Tibial artery (tissue), 4 donors: ENCODE data around the gene LILRA6.
A peak's percentile ranks its signal among the peaks of the same experiment; 100 is the strongest.
"Not testable (repeated sequence)": the region's sequence is repeated elsewhere in the genome, so short reads cannot be mapped to it uniquely, and the experiment has no call there.

Experiments used
- DNase-seq, 2 donors: peaks; one replicate each; pipeline ENCODE4 v3.0.0-alpha.2; 2019
- H3K27ac ChIP-seq, 2 donors: fragments of 200-600 bp; sonication (generic) in 1 of 2; 1 replicate in 1 of 2; 2 replicates in 1 of 2; pipeline ENCODE4 v1.5.1; 2018 to 2019; ENCODE audit warnings: mild to moderate bottlenecking in 1 of 2
- H3K27me3 ChIP-seq, 2 donors: fragments of 200-600 bp; sonication (generic) in 1 of 2; one replicate each; pipeline versions ENCODE4 v1.5.1 to v1.6.0; 2016 to 2019
- H3K36me3 ChIP-seq, 3 donors: fragments of 200-600 bp; sonication (generic) in 2 of 3; one replicate each; pipeline ENCODE4 v1.5.1; 2016 to 2019; ENCODE audit warnings: mild to moderate bottlenecking in 2 of 3
- H3K4me1 ChIP-seq, 4 donors: fragments of 200-600 bp; sonication (generic) in 2 of 4; 1 replicate in 3 of 4; 2 replicates in 1 of 4; pipeline ENCODE4 v1.5.1; 2016 to 2019
- H3K4me3 ChIP-seq, 2 donors: fragments of 200-600 bp; sonication (generic) in 1 of 2; 1 replicate in 1 of 2; 2 replicates in 1 of 2; pipeline ENCODE4 v1.5.1; 2018 to 2019; ENCODE audit warnings: mild to moderate bottlenecking in 2 of 2
- H3K9me3 ChIP-seq, 3 donors: fragments of 200-600 bp; sonication (generic) in 1 of 3; one replicate each; pipeline ENCODE4 v1.5.1; 2016 to 2019
- intact Hi-C: fragments of 100-400 bp; cut with DNase I; formaldehyde crosslinking; loops from one replicate; pipeline ENCODE4 v1.15.0; 2023; ENCODE audit warnings: low total_unique reads
- TF ChIP-seq, protein P1 (sequence below), 2 experiments: fragments of 200-600 bp in 1 of 2; fragments of 450-650 bp in 1 of 2; IDR thresholded peaks; one replicate each; pipeline ENCODE4 v1.5.1; 2017 to 2019; ENCODE audit warnings: antibody characterized with exemption in 2 of 2, mild to moderate bottlenecking in 1 of 2, moderate library complexity in 1 of 2

Gene LILRA6

DNA sequence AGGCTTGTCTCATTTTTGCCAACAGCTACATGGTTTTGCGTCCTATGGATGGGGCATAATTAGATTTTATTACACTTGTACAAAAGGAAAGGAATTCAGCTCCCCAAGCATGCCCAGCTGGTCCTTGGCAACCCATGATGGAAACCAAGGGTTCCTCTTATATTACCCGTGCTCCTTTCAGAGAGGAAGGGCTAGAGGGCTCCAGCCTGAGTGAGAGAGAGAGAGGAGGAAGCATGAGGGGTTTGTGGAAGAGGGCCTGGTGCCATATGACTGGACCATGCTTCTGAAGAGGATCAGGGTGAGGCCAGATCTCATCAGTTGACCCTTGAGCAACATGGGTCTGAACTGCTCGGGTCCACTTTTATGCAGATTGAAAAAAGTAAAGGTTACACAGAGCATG lies 45.5 kb downstream of the LILRA6 start:
- H3K4me3 ChIP-seq: no peak overlapping the region
- H3K27ac ChIP-seq: no peak overlapping the region
- DNase-seq: no peak
- H3K27me3 ChIP-seq: no peaks in the 10 kb centered on the region
- H3K36me3 ChIP-seq: peaks cover 11 to 37% (median 12%) of the 10 kb centered on the region in 3 donors
- no peaks in the 10 kb centered on the region for H3K9me3 ChIP-seq
- TF ChIP-seq, protein P1, sequence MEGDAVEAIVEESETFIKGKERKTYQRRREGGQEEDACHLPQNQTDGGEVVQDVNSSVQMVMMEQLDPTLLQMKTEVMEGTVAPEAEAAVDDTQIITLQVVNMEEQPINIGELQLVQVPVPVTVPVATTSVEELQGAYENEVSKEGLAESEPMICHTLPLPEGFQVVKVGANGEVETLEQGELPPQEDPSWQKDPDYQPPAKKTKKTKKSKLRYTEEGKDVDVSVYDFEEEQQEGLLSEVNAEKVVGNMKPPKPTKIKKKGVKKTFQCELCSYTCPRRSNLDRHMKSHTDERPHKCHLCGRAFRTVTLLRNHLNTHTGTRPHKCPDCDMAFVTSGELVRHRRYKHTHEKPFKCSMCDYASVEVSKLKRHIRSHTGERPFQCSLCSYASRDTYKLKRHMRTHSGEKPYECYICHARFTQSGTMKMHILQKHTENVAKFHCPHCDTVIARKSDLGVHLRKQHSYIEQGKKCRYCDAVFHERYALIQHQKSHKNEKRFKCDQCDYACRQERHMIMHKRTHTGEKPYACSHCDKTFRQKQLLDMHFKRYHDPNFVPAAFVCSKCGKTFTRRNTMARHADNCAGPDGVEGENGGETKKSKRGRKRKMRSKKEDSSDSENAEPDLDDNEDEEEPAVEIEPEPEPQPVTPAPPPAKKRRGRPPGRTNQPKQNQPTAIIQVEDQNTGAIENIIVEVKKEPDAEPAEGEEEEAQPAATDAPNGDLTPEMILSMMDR (IDR thresholded peaks at IDR 0.05): no peak
- peaks cover 0 to 22% (median 14%) of the 10 kb centered on the region in 4 donors for H3K4me1 ChIP-seq
- intact Hi-C loops: no loop called here

DNA sequence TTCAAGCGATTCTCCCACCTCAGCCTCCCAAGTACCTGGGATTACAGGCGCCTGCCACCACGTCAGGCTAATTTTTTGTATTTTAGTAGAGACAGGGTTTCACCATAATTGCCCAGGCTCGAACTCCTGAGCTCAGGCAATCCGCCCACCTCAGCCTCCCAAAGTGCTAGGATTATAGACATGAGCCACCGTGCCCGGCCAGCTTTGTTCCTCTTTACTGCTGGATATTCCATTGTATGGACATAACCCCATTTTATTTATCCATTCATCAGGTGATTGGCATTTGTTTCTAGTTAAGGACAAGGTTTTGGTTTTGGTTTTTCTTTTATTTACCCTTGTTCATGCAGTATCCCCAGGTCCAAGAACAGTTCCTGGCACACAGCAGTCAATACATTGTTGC lies 46.1 kb downstream of the LILRA6 start:
- H3K27me3 ChIP-seq: no peaks in the 10 kb centered on the region
- peaks cover 8 to 32% (median 11%) of the 10 kb centered on the region in 3 donors for H3K36me3 ChIP-seq
- no peak overlapping the region for H3K4me3 ChIP-seq
- no peak for DNase-seq
- no peaks in the 10 kb centered on the region for H3K9me3 ChIP-seq
- no peak overlapping the region for H3K27ac ChIP-seq
- TF ChIP-seq, protein P1 (IDR thresholded peaks at IDR 0.05): no peak
- H3K4me1 ChIP-seq: peaks cover 0 to 22% (median 13%) of the 10 kb centered on the region in 4 donors
- intact Hi-C loops: no loop called here

- Histone ChIP-seq H3K4me1 (peaks cover 0 to 12% (median 9%) of the 10 kb centered on the region in 4 donors), H3K36me3 (peaks cover 8 to 32% (median 11%) of the 10 kb centered on the region in 3 donors)
- intact Hi-C loops, H3K9me3 ChIP-seq, H3K4me3 ChIP-seq, H3K27me3 ChIP-seq, H3K27ac ChIP-seq, DNase-seq: not testable (repeated sequence)
Measured at GRCh38 chr19:54194463-54194862, 48.1 kb downstream of the LILRA6 start.

GRCh38 chr19:54193011-54193410 lies 49.6 kb downstream of the LILRA6 start:
- Histone ChIP-seq H3K27me3 (no peaks in the 10 kb centered on the region), H3K36me3 (peaks cover 8 to 32% (median 11%) of the 10 kb centered on the region in 3 donors), H3K4me3 (no peak overlapping the region), H3K27ac (no peak overlapping the region), H3K4me1 (peaks cover 4 to 23% (median 18%) of the 10 kb centered on the region in 4 donors), H3K9me3 (no peaks in the 10 kb centered on the region)
- DNase-seq: no peak
- TF ChIP-seq, protein P1 (IDR thresholded peaks at IDR 0.05): no peak
- intact Hi-C loops: no loop called here

GRCh38 chr19:54191811-54192453 lies 50.7 kb downstream of the LILRA6 start:
- Histone ChIP-seq H3K36me3 (peaks cover 8 to 32% (median 11%) of the 10 kb centered on the region in 3 donors), H3K27me3 (no peaks in the 10 kb centered on the region), H3K9me3 (no peaks in the 10 kb centered on the region), H3K27ac (peak overlapping the region; percentile 92 to 97), H3K4me3 (peak overlapping the region; percentile 71 to 82), H3K4me1 (peaks cover 4 to 24% (median 19%) of the 10 kb centered on the region in 4 donors)
- intact Hi-C loops: no loop called here
- TF ChIP-seq, protein P1 (IDR thresholded peaks at IDR 0.05): no peak
- no peak for DNase-seq

- intact Hi-C loops: no loop called here
- DNase-seq: peak; percentile 85 to 86
- Histone ChIP-seq H3K4me3 (peak within 1 kb of the TSS; percentile 71 to 82), H3K4me1 (peaks cover 4 to 24% (median 19%) of the 10 kb centered on the region in 4 donors), H3K9me3 (no peaks in the 10 kb centered on the region), H3K27me3 (no peaks in the 10 kb centered on the region), H3K36me3 (peaks cover 8 to 33% (median 11%) of the 10 kb centered on the region in 3 donors), H3K27ac (peak within 1 kb of the TSS; percentile 92 to 97)
- TF ChIP-seq, protein P1 (IDR thresholded peaks at IDR 0.05): no peak
Measured at GRCh38 chr19:54191011-54191810, 51.4 kb downstream of the LILRA6 start, which contains the start of gene TSEN34. TSEN34 (plus strand) TSS chr19:54191308; CDS start chr19:54191365, 57 bp downstream.
